Activated naive CD4-positive, alpha-beta T cell treated with anti-CD3 and anti-CD28 coated beads, Interleukin-2, amount 10 ng/mL, durations not matched to agents 7 days and 5 days (primary cell): ENCODE measurements around the gene PINLYP.
"Not testable (repeated sequence)": the region's sequence is repeated elsewhere in the genome, so short reads cannot be mapped to it uniquely, and the experiment has no call there.

Experiments used
- CTCF ChIA-PET: fragments of 350-600 bp; sonication (Branson Sonifier 250); formaldehyde crosslinking; loops from one replicate; lab custom pipeline; 2021; ENCODE audit warnings: antibody characterized with exemption; lab: Charles Lee
- DNase-seq: peaks from one replicate; pipeline ENCODE4 v3.0.0-alpha.2; 2020
- H3K27ac Mint-ChIP-seq: one replicate; pipeline ENCODE4 v1.8.0; 2021; ENCODE audit warnings: mild to moderate bottlenecking, moderate library complexity, mixed read lengths
- H3K27me3 Mint-ChIP-seq: one replicate; pipeline ENCODE4 v1.8.0; 2021; ENCODE audit warnings: mild to moderate bottlenecking, mixed read lengths
- H3K36me3 Mint-ChIP-seq: one replicate; pipeline ENCODE4 v1.8.0; 2021; ENCODE audit warnings: mixed read lengths
- H3K4me1 Mint-ChIP-seq: one replicate; pipeline ENCODE4 v1.8.0; 2021; ENCODE audit warnings: mixed read lengths
- H3K4me3 Mint-ChIP-seq: one replicate; pipeline ENCODE4 v1.8.0; 2021; ENCODE audit warnings: mild to moderate bottlenecking, moderate library complexity, mixed read lengths
- H3K9me3 Mint-ChIP-seq: one replicate; pipeline ENCODE4 v1.8.0; 2021; ENCODE audit warnings: mixed read lengths

The PINLYP gene

DNA sequence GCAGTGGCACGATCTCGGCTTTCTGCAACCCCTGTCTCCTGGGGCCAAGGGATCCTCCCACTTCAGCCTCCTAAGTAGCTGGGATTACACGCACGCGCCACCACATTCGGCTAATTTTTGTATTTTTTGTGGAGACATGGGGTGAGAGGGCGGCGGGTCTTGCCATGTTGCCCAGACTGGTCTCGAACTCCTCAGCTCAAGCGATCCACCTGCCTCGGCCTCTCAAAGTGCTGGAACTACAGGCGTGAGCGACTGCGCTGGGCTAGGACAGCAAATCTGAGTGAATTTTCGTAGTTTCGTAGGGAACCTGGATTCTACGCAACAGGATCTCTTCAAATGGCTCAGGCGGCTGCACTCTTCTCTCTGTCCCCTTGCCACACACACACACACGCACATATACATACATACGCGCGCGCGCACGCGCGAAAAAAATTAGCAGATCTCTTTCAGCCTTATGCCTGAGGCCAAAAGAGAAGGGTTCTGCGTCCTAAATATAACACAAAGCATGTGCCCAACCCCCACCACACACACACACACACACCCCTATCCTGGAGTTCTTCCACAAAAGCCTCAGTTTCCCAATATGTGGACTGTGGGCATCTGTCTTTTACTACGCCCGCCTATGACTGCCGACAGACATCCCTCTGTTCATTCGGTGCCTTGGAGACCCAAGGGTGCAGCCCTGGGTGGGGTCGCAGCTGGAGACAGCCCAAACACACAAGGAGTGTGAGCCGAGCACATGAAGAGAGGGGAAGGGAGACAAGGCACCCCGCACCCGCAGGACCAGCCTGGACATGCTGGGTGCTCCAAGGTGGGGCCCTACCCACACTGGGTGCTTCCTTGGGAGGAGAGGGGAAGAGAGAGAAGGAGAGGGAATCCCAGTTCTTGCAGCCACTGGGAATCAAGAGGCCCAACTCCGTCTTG is 616 bp downstream of the PINLYP start:
- H3K36me3 Mint-ChIP-seq, result peaks cover 9% of the 10 kb centered on the region
- no peak for DNase-seq
- H3K27ac Mint-ChIP-seq, result peak overlapping the region; percentile 74
- H3K27me3 Mint-ChIP-seq, result peaks cover 24% of the 10 kb centered on the region
- H3K4me3 Mint-ChIP-seq, result peak overlapping the region; percentile 52
- H3K4me1 Mint-ChIP-seq, result peaks cover 45% of the 10 kb centered on the region
- no peaks in the 10 kb centered on the region for H3K9me3 Mint-ChIP-seq
- CTCF ChIA-PET, result interaction anchor here (2.6 to 4.5 kb wide), 2 partner anchors 20 kb away, joined by 24 to 28 read pairs; partner anchors contain the start of genes IRGQ and ZNF576

DNA sequence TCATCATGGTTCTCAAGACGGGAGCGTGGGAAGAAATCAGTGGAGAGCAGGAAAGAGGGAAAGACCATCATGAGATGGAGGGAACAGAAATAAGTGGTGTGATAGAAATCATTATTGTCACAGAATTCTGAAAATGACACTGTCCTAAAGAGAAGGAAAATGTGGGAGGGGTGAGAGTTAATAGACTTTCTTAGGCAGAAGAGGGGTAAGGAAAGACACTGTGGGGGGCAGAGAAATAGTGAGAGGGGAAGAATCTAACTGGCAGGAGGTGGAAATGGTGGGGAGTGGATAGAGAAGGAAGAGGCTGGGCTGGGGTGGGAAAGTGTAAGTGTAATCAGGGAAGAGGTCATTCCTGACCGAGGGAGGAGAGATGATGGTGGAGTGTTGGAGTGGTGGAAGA is 3.2 kb downstream of the PINLYP start:
- H3K4me1 Mint-ChIP-seq, result peaks cover 40% of the 10 kb centered on the region
- no peaks in the 10 kb centered on the region for H3K9me3 Mint-ChIP-seq

DNA sequence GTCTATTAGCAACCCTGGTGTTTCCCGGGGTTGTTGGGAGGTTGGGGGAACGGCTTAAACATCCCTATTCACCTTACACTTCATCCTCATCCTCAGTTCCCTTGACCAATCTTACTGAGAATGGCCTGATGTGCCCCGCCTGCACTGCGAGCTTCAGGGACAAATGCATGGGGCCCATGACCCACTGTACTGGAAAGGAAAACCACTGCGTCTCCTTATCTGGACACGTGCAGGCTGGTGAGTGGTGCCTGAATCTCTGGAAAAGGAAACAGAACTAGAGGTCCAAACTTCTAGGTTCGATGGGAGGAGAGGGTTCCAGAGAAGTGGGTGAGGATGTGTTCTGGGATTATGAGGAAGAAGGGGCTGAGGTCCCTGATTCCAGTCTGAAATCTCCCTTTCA is 5.9 kb downstream of the PINLYP start:
- H3K4me1 Mint-ChIP-seq, result peaks cover 32% of the 10 kb centered on the region
- no peaks in the 10 kb centered on the region for H3K9me3 Mint-ChIP-seq
- H3K27ac Mint-ChIP-seq, result peak overlapping the region; percentile 25
- H3K36me3 Mint-ChIP-seq, result no peaks in the 10 kb centered on the region
- peaks cover 24% of the 10 kb centered on the region for H3K27me3 Mint-ChIP-seq
- CTCF ChIA-PET, result interaction anchor here (6.4 kb wide), 1 partner anchor 14 kb away, joined by 40 read pairs; the partner anchor contains the start of genes IRGQ and ZNF576
- no peak for DNase-seq
- H3K4me3 Mint-ChIP-seq, result peak overlapping the region; percentile 86

More for the DNA sequence above, 3.2 kb downstream of the PINLYP start:
- H3K36me3 Mint-ChIP-seq, result peaks cover 2% of the 10 kb centered on the region
- peaks cover 24% of the 10 kb centered on the region for H3K27me3 Mint-ChIP-seq
- CTCF ChIA-PET, result interaction anchor here (0.9 kb wide), 1 partner anchor 16 kb away, joined by 5 read pairs; no protein-coding TSS in a partner anchor
- no peak for DNase-seq
- no peak overlapping the region for H3K4me3 Mint-ChIP-seq
- no peak overlapping the region for H3K27ac Mint-ChIP-seq

DNA sequence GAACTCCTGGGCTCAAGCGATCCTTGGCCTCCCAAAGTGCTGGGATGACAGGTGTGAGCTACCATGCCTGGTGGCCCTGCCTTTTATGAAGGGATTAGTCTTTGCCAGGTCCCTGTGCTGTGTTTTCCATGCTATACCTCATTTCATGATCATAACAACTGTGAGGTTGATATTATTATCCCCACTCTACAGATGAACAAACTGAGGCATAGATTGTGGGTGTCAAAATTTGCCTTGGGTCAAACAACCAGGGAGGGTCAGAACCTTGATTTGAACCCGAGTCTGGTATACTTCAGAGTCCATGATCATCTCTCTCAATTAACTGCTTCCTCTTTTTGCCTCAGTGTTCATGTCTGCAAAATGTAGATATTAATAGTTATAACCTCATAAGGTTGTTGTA is 6.9 kb downstream of the PINLYP start:
- peaks cover 20% of the 10 kb centered on the region for H3K27me3 Mint-ChIP-seq
- CTCF ChIA-PET, result interaction anchor here (6.4 kb wide), 1 partner anchor 13 kb away, joined by 40 read pairs; the partner anchor contains the start of genes IRGQ and ZNF576
- no peaks in the 10 kb centered on the region for H3K9me3 Mint-ChIP-seq
- no peaks in the 10 kb centered on the region for H3K36me3 Mint-ChIP-seq
- no peak overlapping the region for H3K4me3 Mint-ChIP-seq
- no peak overlapping the region for H3K27ac Mint-ChIP-seq
- DNase-seq, result no peak
- peaks cover 25% of the 10 kb centered on the region for H3K4me1 Mint-ChIP-seq

DNA sequence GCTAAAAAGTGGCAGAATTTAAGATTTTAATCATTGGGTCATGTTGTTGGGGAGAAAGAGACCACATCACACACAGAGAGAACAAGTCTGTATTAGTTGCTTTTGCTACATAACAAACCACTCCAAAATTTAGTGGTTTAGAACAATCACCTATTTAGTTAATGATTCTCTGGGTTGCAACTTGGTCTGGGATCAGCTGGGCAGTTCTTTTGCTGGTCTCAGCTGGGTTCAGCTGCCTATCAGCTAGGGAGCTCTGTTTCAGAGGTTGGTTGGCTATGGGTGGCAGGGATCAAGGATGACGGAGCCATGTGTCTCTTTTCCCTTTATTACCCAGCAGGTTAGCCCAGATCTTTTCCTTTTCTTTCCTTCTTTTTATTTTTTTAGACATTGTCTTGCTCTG is 8.9 kb downstream of the PINLYP start:
- peaks cover 6% of the 10 kb centered on the region for H3K27me3 Mint-ChIP-seq
- no peak overlapping the region for H3K4me3 Mint-ChIP-seq
- peaks cover under 1% of the 10 kb centered on the region for H3K36me3 Mint-ChIP-seq
- CTCF ChIA-PET, result interaction anchor here (1.1 to 6.4 kb wide), 4 partner anchors 11 to 225 kb away, joined by 3 to 40 read pairs (median 4); partner anchors contain the start of genes IRGQ and ZNF576
- peaks cover 20% of the 10 kb centered on the region for H3K4me1 Mint-ChIP-seq
- H3K27ac Mint-ChIP-seq, result no peak overlapping the region
- no peak for DNase-seq
- H3K9me3 Mint-ChIP-seq, result no peaks in the 10 kb centered on the region

DNA sequence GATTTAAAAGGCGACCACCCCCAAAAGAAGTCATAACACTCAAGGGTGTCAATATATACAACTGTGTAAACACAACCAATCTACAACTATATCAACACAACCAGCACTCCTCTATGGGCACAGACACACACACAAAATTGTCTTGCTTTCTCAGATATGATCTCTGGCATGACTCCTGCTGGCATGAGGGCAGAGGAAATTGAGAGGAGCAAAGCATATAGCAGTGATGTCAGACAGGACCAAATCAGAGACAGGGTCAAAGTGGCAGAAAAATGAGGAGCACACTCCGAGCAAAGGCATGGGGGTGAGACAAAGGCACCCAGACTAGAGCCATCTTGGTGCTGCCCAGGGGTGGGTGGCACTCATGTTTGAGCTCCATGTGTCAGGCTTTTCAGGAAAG is 10.7 kb downstream of the PINLYP start:
- Mint-ChIP-seq H3K27me3 (no peaks in the 10 kb centered on the region), H3K27ac (no peak overlapping the region), H3K4me1 (peaks cover 27% of the 10 kb centered on the region), H3K4me3 (no peak overlapping the region), H3K36me3 (peaks cover 10% of the 10 kb centered on the region), H3K9me3 (no peaks in the 10 kb centered on the region)
- CTCF ChIA-PET, result interaction anchor here (1.3 kb wide), 1 partner anchor 32 kb away, joined by 3 read pairs; no protein-coding TSS in a partner anchor
- no peak for DNase-seq

DNA sequence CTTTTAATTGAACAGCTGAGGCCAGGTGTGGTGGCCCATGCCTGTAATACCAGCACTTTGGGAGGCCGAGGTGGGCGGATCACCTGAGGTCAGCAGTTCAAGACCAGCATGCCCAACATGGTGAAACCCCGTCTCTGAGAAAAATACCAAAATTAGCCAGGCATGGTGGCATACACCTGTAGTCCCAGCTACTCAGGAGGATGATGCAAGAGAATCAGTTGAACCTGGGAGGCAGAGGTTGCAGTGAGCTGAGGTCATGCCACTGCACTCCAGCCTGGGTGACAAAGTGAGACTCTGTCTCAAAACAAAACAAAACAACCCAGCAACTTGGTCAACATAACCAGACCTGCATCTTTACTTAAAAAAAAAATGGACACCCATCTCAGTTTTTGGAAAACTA is 11.4 kb downstream of the PINLYP start:
- not testable (repeated sequence) for H3K9me3 Mint-ChIP-seq, DNase-seq, H3K4me3 Mint-ChIP-seq, H3K27ac Mint-ChIP-seq, H3K36me3 Mint-ChIP-seq, H3K27me3 Mint-ChIP-seq
- CTCF ChIA-PET, result interaction anchor here (1.3 kb wide), 1 partner anchor 33 kb away, joined by 3 read pairs; no protein-coding TSS in a partner anchor
- H3K4me1 Mint-ChIP-seq, result peaks cover 25% of the 10 kb centered on the region

DNA sequence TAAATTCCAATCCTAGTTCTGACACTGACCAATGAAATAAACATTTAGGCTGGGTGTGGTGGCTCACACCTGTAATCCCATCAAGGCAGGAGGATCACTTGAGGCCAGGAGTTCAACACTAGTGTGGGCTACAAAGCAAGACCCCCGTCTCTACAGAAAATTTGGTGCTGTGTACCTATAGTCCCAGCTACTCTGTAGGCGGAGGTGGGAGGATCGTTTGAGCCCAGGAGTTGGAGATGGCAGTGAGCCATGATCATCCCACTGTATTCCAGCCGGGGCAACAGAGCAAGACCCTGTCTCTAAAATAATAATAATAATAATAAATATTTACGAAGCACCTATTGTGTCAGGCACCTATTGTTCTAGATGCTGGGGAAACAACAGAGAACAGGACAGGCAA is 13.7 kb downstream of the PINLYP start:
- Mint-ChIP-seq H3K4me3 (no peak overlapping the region), H3K9me3 (no peaks in the 10 kb centered on the region), H3K36me3 (peaks cover 19% of the 10 kb centered on the region), H3K27ac (no peak overlapping the region), H3K27me3 (no peaks in the 10 kb centered on the region), H3K4me1 (peaks cover 30% of the 10 kb centered on the region)
- CTCF ChIA-PET, result interaction anchor here (0.7 to 2.7 kb wide), 3 partner anchors 34 to 157 kb away, joined by 3 to 10 read pairs (median 4); no protein-coding TSS in a partner anchor
- DNase-seq, result no peak

DNA sequence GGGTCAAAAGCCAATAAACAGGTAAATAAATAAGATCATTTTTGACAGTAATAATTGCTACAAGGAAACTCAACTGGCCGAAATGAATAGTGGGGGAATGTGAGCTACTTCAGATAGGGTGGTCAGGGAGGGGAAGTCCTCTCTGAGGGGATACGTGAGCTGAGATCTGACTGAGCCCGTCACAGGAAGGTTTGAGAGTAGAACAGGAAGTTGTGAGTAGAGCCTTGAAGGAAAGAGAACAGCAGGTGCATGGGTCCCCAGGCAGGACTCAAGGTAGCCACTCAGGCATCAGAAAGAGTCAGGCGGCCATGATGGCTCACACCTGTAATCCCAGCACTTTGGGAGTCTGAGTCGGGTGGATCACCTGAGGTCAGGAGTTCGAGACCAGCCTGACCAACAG is 14.1 kb downstream of the PINLYP start:
- CTCF ChIA-PET, result interaction anchor here (1.3 to 2.7 kb wide), 2 partner anchors 34 to 54 kb away, joined by 3 to 10 read pairs; no protein-coding TSS in a partner anchor
- H3K4me3 Mint-ChIP-seq, result no peak overlapping the region
- DNase-seq, result no peak

DNA sequence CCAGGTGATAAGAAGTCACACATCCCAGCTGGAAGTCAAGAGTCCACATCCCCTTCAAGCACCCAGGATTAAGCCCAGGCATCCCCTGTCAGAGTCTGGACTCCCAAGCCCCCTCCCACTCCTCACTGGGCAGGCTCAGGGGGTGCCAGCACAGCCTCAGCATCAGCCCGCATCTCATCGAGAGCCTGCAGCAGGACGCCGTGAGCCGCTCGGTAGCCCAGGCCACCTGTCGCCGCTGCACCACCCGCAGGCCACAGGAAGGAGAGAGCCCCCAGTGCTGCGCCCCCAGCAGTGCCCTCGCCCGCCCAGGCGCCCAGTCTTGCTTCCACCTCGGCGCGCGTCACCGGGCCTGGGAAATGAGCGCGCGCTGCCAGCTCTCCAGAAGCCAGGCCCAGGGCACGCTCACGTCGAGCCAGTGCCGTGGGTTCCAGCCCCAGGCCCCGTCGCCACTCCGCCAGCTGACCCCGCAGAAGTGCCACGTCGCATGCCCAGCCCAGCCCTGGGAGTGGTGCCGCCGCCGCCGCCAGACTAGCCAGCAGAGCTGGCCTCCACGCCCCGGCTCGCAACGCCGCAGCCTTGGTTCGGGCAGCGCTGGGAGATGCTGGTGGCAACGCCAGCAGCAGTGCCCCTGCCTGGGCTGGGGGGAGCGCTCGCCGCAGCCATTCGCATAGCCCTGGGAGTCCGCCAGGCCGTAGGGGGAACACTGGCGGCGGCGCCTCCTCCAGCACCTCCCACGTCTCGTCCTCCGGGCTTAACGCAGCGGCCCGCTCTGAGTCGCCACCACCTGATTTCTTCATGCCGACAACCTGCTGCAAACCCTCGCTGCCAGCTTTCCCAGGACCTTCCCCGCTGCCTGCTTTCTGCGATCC is 16.5 kb downstream of the PINLYP start:
- H3K27me3 Mint-ChIP-seq, result peaks cover 5% of the 10 kb centered on the region
- H3K4me3 Mint-ChIP-seq, result no peak overlapping the region
- H3K4me1 Mint-ChIP-seq, result peaks cover 40% of the 10 kb centered on the region
- H3K36me3 Mint-ChIP-seq, result peaks cover 26% of the 10 kb centered on the region
- H3K27ac Mint-ChIP-seq, result no peak overlapping the region
- H3K9me3 Mint-ChIP-seq, result no peaks in the 10 kb centered on the region
- DNase-seq, result no peak
- CTCF ChIA-PET, result interaction anchor here (5.6 kb wide), 1 partner anchor 38 kb away, joined by 129 read pairs; no protein-coding TSS in a partner anchor

More for the DNA sequence above, 14.1 kb downstream of the PINLYP start:
- H3K27ac Mint-ChIP-seq, result no peak overlapping the region
- peaks cover 19% of the 10 kb centered on the region for H3K36me3 Mint-ChIP-seq
- peaks cover 28% of the 10 kb centered on the region for H3K4me1 Mint-ChIP-seq
- H3K9me3 Mint-ChIP-seq, result no peaks in the 10 kb centered on the region
- no peaks in the 10 kb centered on the region for H3K27me3 Mint-ChIP-seq

DNA sequence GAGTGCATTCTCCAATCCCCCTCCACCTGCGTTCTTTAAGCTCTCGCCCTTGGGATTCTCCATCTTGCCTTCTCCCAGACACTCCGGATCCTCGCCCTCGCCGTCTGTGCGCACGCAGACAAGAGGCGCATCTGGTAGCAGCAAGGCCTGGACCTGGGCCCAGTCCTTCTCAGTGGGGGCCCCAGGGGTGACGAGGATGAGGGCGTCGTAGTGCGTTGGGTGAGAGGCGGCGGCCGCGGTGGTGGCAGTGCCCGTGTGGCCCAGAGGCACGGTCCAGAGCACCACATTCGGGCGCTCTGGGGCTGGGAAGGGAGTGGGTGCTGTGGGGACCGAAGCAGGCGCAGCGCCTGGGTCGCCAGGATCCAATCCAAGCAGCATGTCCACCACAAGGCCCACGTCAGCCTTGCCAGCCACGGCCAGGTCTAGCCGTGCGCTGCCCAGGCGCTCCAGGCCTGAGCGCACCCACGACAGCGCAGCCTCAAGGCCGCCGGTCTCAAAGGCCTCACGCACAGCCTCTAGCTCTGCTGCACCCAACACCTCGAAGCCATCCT is 17.3 kb downstream of the PINLYP start:
- Mint-ChIP-seq H3K36me3 (peaks cover 29% of the 10 kb centered on the region), H3K9me3 (no peaks in the 10 kb centered on the region), H3K27me3 (peaks cover 5% of the 10 kb centered on the region), H3K4me3 (no peak overlapping the region), H3K27ac (no peak overlapping the region), H3K4me1 (peaks cover 47% of the 10 kb centered on the region)
- CTCF ChIA-PET, result interaction anchor here (2.4 to 5.6 kb wide), 3 partner anchors 32 to 73 kb away, joined by 9 to 129 read pairs (median 24); no protein-coding TSS in a partner anchor
- no peak for DNase-seq

DNA sequence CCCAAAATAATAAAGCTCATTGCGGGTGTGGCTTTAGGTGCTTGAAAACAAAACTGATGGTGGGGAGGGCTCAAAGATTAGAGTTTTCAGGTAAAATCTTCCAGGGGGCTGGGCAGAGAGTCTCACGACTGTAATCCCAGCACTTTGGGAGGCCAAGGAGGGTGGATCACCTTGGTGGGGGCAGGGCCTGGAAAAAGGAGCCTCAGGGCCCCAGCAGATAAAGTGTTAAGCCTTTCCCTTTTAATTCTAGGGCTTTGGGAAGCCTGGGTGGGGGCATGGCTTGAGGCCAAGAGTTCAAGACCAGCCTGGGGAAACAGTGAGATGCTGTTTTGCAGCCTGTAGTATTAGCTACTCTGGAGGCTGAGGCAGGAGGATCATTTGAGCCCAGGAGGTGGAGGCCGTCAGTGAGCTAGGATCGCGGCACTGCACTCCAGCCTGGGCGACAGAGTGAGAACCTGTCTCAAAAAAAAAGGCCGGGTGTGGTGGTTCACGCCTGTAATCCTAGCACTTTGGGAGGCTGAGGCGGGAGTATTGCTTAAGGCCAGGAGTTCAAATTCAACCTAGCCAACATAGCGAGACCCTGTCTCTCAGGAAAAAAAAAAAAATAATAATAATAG is 18.6 kb downstream of the PINLYP start:
- Mint-ChIP-seq H3K4me1 (peaks cover 58% of the 10 kb centered on the region), H3K36me3 (peaks cover 33% of the 10 kb centered on the region), H3K27ac (no peak overlapping the region)

More for the DNA sequence above, 18.6 kb downstream of the PINLYP start:
- Mint-ChIP-seq H3K4me3 (peak overlapping the region; percentile 55), H3K27me3 (peaks cover 5% of the 10 kb centered on the region), H3K9me3 (no peaks in the 10 kb centered on the region)
- CTCF ChIA-PET, result interaction anchor here (0.6 to 5.6 kb wide), 34 partner anchors 9 to 191 kb away, joined by 3 to 129 read pairs (median 5); partner anchors contain the start of genes KCNN4, PINLYP, PLAUR and XRCC1
- DNase-seq, result no peak
